HEK293 (cell line): ENCODE data around the gene DST.
A peak's percentile ranks its signal among the peaks of the same experiment; 100 is the strongest.
"Not testable (repeated sequence)": the region's sequence is repeated elsewhere in the genome, so short reads cannot be mapped to it uniquely, and the experiment has no call there.

Experiments
- CTCF ChIA-PET: fragments of 350-600 bp; formaldehyde crosslinking; extraction: SDS; loops from one replicate; lab custom pipeline; 2021; ENCODE audit warnings: antibody characterized with exemption; lab: Yijun Ruan, JAX
- POLR2A ChIA-PET: fragments of 300-600 bp; formaldehyde crosslinking; extraction: SDS; loops from one replicate; lab custom pipeline; 2020; ENCODE audit warnings: antibody characterized with exemption, inconsistent platforms; lab: Yijun Ruan, JAX
- H3K27ac ChIP-seq: fragments of 200-500 bp; sonication (Bioruptor generic); 2 replicates; pipeline ENCODE4 v1.5.1; 2014; ENCODE audit warnings: low read depth, low read length, control low read depth, inconsistent platforms; ENCODE audit errors: extremely low read depth
- H3K36me3 ChIP-seq, 2 experiments: fragments of 200-500 bp in 1 of 2; sonication (Bioruptor generic) in 1 of 2; 1 replicate in 1 of 2; 2 replicates in 1 of 2; pipeline ENCODE4 v1.5.1; 2014 to 2017; ENCODE audit warnings: inconsistent platforms in 2 of 2, low read length in 2 of 2; ENCODE audit not compliant: control insufficient read depth in 2 of 2, insufficient read depth in 1 of 2
- H3K4me1 ChIP-seq: fragments of 200-500 bp; sonication (Bioruptor generic); 2 replicates; pipeline ENCODE4 v1.5.1; 2014; ENCODE audit warnings: mild to moderate bottlenecking, low read length, inconsistent platforms; ENCODE audit not compliant: control insufficient read depth, insufficient read depth
- H3K4me3 ChIP-seq: 2 replicates; pipeline ENCODE4 v1.5.1; 2011; ENCODE audit warnings: low read depth, mild to moderate bottlenecking, control low read depth, low read length, moderate library complexity
- H3K9me3 ChIP-seq: fragments of 200-500 bp; sonication (Bioruptor generic); 2 replicates; pipeline ENCODE4 v1.5.1; 2014; ENCODE audit warnings: low read depth, low read length, inconsistent platforms; ENCODE audit not compliant: control insufficient read depth, insufficient read depth
- BCL11B ChIP-seq: fragments of 450-650 bp; formaldehyde crosslinking; IDR thresholded peaks from 2 replicates; pipeline ENCODE4 v1.5.1; 2016; ENCODE audit warnings: low read depth, missing biosample characterization, missing genetic modification characterization
- HOXC10 ChIP-seq: sonication (generic); formaldehyde crosslinking; IDR thresholded peaks from 2 replicates; pipeline ENCODE4 v1.8.1; 2023; ENCODE audit warnings: mild to moderate bottlenecking, missing genetic modification reagents
- KLF10 ChIP-seq: fragments of 450-650 bp; IDR thresholded peaks from 2 replicates; pipeline ENCODE4 v1.5.1; 2018; ENCODE audit warnings: missing biosample characterization, mild to moderate bottlenecking, missing genetic modification characterization
- ZNF146 ChIP-seq: fragments of 450-650 bp; formaldehyde crosslinking; IDR thresholded peaks from 2 replicates; pipeline ENCODE4 v1.5.1; 2016; ENCODE audit warnings: missing biosample characterization, missing genetic modification characterization
- ZNF19 ChIP-seq: fragments of 450-650 bp; formaldehyde crosslinking; IDR thresholded peaks from 2 replicates; pipeline ENCODE4; 2016; ENCODE audit warnings: missing biosample characterization, missing genetic modification characterization, low read depth
- ZNF202 ChIP-seq: fragments of 450-650 bp; formaldehyde crosslinking; IDR thresholded peaks from 2 replicates; pipeline ENCODE4 v1.5.1; 2016; ENCODE audit warnings: missing biosample characterization, missing genetic modification characterization, borderline replicate concordance
- ZNF302 ChIP-seq: fragments of 450-650 bp; formaldehyde crosslinking; IDR thresholded peaks from 2 replicates; pipeline ENCODE4 v1.5.1; 2016; ENCODE audit warnings: missing biosample characterization, missing genetic modification characterization, low read depth
- ZNF311 ChIP-seq: fragments of 450-650 bp; formaldehyde crosslinking; IDR thresholded peaks from 2 replicates; pipeline ENCODE4 v1.5.1; 2017; ENCODE audit warnings: missing biosample characterization, missing genetic modification characterization, borderline replicate concordance
- ZNF433 ChIP-seq: fragments of 450-650 bp; formaldehyde crosslinking; IDR thresholded peaks from 2 replicates; pipeline ENCODE4 v1.5.1; 2016; ENCODE audit warnings: missing biosample characterization, missing genetic modification characterization, low read depth
- ZNF48 ChIP-seq: fragments of 450-650 bp; formaldehyde crosslinking; IDR thresholded peaks from 2 replicates; pipeline ENCODE4 v1.5.1; 2016; ENCODE audit warnings: missing biosample characterization, missing genetic modification characterization
- ZNF501 ChIP-seq: fragments of 450-650 bp; formaldehyde crosslinking; IDR thresholded peaks from 2 replicates; pipeline ENCODE4 v1.5.1; 2016; ENCODE audit warnings: missing biosample characterization, missing genetic modification characterization
- ZNF623 ChIP-seq: fragments of 450-650 bp; formaldehyde crosslinking; IDR thresholded peaks from 2 replicates; pipeline ENCODE4 v1.5.1; 2016; ENCODE audit warnings: missing biosample characterization, missing genetic modification characterization
- ZNF76 ChIP-seq: fragments of 450-650 bp; formaldehyde crosslinking; IDR thresholded peaks from 2 replicates; pipeline ENCODE4; 2016; ENCODE audit warnings: low read depth, missing biosample characterization, missing genetic modification characterization, borderline replicate concordance
- TF ChIP-seq, protein P1 (sequence below): fragments of 450-650 bp; formaldehyde crosslinking; IDR thresholded peaks from 2 replicates; pipeline ENCODE4 v1.5.1; 2016; ENCODE audit warnings: missing biosample characterization, missing genetic modification characterization
- TF ChIP-seq, protein P2 (sequence below): fragments of 450-650 bp; formaldehyde crosslinking; optimal IDR thresholded peaks from 2 replicates; pipeline ENCODE3; 2016; ENCODE audit warnings: missing biosample characterization, mild to moderate bottlenecking, missing genetic modification characterization
- TF ChIP-seq, protein P3 (sequence below): fragments of 450-650 bp; formaldehyde crosslinking; IDR thresholded peaks from 2 replicates; pipeline ENCODE4 v1.5.1; 2016; ENCODE audit warnings: missing biosample characterization, missing genetic modification characterization, borderline replicate concordance
- TF ChIP-seq, protein P4 (sequence below): fragments of 450-650 bp; formaldehyde crosslinking; IDR thresholded peaks from 2 replicates; pipeline ENCODE4 v1.5.1; 2016; ENCODE audit warnings: missing biosample characterization, missing genetic modification characterization, borderline replicate concordance
- TF ChIP-seq, protein P5 (sequence below): fragments of 450-650 bp; formaldehyde crosslinking; IDR thresholded peaks from 2 replicates; pipeline ENCODE4 v1.5.1; 2016; ENCODE audit warnings: missing biosample characterization, missing genetic modification characterization

Gene DST

DNA sequence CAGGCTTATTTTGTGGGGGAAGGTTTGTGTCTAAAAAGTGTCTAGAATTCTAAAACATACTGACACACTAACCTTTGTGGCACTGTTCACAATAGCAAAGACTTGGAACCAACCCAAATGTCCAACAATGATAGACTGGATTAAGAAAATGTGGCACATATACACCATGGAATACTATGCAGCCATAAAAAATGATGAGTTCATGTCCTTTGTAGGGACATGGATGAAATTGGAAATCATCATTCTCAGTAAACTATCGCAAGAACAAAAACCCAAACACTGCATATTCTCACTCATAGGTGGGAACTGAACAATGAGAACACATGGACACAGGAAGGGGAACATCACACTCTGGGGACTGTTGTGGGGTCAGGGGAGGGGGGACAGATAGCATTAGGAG is 146.0 kb downstream of the DST start:
- H3K9me3 ChIP-seq, POLR2A ChIA-PET, H3K27ac ChIP-seq: not testable (repeated sequence)
- peaks cover 44 to 57% of the 10 kb centered on the region in 2 experiments for H3K36me3 ChIP-seq
- peak; percentile 96 for TF ChIP-seq ZNF146 (tag by site-specific recombination)
- 0 out of 2 replicates have a peak, but pooled peaks have one; percentile 20 for TF ChIP-seq ZNF202 (tag by site-specific recombination)
- TF ChIP-seq, protein P1, sequence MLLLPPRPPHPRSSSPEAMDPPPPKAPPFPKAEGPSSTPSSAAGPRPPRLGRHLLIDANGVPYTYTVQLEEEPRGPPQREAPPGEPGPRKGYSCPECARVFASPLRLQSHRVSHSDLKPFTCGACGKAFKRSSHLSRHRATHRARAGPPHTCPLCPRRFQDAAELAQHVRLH: peak; percentile 37; the same call in 1 of the 2 replicates
- TF ChIP-seq, all 188 proteins: peak for 3; not testable (repeated sequence) for 185
- H3K4me1 ChIP-seq, H3K4me3 ChIP-seq, CTCF ChIA-PET: not testable (repeated sequence)

DNA sequence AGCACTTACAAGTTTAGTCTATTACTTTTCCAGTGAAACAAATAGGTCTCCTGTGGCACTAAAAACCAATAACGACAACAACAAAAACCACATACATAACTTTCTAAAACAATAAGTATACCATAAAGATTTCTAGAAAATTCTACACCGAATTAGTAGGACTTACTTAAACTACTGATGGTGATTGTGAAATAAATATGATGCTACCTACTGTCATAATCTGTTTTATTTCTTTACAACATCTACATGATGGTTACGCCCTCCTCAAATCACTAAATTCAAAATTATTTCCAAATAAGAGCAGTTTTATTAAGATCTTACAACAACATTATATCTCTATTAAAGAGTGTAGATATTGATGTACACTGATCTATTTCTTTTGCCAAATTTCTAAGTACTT is 147.0 kb downstream of the DST start:
- Histone ChIP-seq H3K27ac (no peak overlapping the region), H3K36me3 (peaks cover 37 to 55% of the 10 kb centered on the region in 2 experiments), H3K4me3 (no peak overlapping the region), H3K9me3 (no peaks in the 10 kb centered on the region; the same call in 1 of the 2 replicates), H3K4me1 (peaks cover 6% of the 10 kb centered on the region; the same call in 1 of the 2 replicates)
- TF ChIP-seq ZNF311 (no peak), ZNF302 (tag by site-specific recombination) (no peak), HOXC10 (CRISPR knock-in tag) (no peak), KLF10 (no peak), BCL11B (tag by site-specific recombination) (no peak), ZNF433 (no peak), ZNF48 (tag by site-specific recombination) (no peak), ZNF501 (no peak), ZNF76 (tag by site-specific recombination) (no peak), ZNF623 (no peak), ZNF19 (tag by site-specific recombination) (no peak)
- TF ChIP-seq, protein P2, sequence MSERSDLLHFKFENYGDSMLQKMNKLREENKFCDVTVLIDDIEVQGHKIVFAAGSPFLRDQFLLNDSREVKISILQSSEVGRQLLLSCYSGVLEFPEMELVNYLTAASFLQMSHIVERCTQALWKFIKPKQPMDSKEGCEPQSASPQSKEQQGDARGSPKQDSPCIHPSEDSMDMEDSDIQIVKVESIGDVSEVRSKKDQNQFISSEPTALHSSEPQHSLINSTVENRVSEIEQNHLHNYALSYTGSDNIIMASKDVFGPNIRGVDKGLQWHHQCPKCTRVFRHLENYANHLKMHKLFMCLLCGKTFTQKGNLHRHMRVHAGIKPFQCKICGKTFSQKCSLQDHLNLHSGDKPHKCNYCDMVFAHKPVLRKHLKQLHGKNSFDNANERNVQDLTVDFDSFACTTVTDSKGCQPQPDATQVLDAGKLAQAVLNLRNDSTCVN (tag by site-specific recombination): no peak
- TF ChIP-seq, protein P3, sequence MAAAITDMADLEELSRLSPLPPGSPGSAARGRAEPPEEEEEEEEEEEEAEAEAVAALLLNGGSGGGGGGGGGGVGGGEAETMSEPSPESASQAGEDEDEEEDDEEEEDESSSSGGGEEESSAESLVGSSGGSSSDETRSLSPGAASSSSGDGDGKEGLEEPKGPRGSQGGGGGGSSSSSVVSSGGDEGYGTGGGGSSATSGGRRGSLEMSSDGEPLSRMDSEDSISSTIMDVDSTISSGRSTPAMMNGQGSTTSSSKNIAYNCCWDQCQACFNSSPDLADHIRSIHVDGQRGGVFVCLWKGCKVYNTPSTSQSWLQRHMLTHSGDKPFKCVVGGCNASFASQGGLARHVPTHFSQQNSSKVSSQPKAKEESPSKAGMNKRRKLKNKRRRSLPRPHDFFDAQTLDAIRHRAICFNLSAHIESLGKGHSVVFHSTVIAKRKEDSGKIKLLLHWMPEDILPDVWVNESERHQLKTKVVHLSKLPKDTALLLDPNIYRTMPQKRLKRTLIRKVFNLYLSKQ (tag by site-specific recombination): no peak
- TF ChIP-seq, protein P4, sequence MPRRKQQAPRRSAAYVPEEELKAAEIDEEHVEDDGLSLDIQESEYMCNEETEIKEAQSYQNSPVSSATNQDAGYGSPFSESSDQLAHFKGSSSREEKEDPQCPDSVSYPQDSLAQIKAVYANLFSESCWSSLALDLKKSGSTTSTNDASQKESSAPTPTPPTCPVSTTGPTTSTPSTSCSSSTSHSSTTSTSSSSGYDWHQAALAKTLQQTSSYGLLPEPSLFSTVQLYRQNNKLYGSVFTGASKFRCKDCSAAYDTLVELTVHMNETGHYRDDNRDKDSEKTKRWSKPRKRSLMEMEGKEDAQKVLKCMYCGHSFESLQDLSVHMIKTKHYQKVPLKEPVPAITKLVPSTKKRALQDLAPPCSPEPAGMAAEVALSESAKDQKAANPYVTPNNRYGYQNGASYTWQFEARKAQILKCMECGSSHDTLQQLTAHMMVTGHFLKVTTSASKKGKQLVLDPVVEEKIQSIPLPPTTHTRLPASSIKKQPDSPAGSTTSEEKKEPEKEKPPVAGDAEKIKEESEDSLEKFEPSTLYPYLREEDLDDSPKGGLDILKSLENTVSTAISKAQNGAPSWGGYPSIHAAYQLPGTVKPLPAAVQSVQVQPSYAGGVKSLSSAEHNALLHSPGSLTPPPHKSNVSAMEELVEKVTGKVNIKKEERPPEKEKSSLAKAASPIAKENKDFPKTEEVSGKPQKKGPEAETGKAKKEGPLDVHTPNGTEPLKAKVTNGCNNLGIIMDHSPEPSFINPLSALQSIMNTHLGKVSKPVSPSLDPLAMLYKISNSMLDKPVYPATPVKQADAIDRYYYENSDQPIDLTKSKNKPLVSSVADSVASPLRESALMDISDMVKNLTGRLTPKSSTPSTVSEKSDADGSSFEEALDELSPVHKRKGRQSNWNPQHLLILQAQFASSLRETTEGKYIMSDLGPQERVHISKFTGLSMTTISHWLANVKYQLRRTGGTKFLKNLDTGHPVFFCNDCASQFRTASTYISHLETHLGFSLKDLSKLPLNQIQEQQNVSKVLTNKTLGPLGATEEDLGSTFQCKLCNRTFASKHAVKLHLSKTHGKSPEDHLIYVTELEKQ (tag by site-specific recombination): no peak
- TF ChIP-seq, protein P5, sequence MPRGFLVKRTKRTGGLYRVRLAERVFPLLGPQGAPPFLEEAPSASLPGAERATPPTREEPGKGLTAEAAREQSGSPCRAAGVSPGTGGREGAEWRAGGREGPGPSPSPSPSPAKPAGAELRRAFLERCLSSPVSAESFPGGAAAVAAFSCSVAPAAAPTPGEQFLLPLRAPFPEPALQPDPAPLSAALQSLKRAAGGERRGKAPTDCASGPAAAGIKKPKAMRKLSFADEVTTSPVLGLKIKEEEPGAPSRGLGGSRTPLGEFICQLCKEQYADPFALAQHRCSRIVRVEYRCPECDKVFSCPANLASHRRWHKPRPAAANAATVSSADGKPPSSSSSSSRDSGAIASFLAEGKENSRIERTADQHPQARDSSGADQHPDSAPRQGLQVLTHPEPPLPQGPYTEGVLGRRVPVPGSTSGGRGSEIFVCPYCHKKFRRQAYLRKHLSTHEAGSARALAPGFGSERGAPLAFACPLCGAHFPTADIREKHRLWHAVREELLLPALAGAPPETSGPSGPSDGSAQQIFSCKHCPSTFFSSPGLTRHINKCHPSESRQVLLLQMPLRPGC (tag by site-specific recombination): no peak
- POLR2A ChIA-PET: no interaction called here
- CTCF ChIA-PET: interaction anchor here (1.7 kb wide), 1 partner anchor 19 kb away, joined by 3 read pairs; no protein-coding TSS in a partner anchor
